Measurements from ENCODE around the gene TJP2.

- no peak for TF ChIP-seq POLR2A (IDR thresholded peaks at IDR 0.05; ENCODE audit: low read length)
- no peak for TF ChIP-seq GATA1 (IDR thresholded peaks at IDR 0.05; ENCODE audit: low read depth, low read length)
Measured at GRCh38 chr9:69140123-69140735, 33.8 kb upstream of the TJP2 start.
